Measurements from ENCODE around the gene MTHFSD.
"Not testable (repeated sequence)": the region's sequence is repeated elsewhere in the genome, so short reads cannot be mapped to it uniquely, and the experiment has no call there.

The MTHFSD gene

GRCh38 chr16:86593913-86594620 is 39.0 kb upstream of the MTHFSD start:
- DNase-seq (ENCODE audit: low read depth), result no peak
- H3K9me3 ChIP-seq (ENCODE audit: control insufficient read depth, low read length), result no peaks in the 10 kb centered on the region
- no peak overlapping the region for H3K4me3 ChIP-seq (ENCODE audit: low read length)
- H3K9ac ChIP-seq (ENCODE audit: low read length), result no peak overlapping the region
- peaks cover 26% of the 10 kb centered on the region for H3K4me1 ChIP-seq (ENCODE audit: control insufficient read depth, insufficient read depth, low read length)
- H3K27me3 ChIP-seq (replicated peaks; ENCODE audit: control insufficient read depth, insufficient read depth, low read length), result peaks cover 3% of the 10 kb centered on the region
- H3K36me3 ChIP-seq (ENCODE audit: control insufficient read depth, insufficient read depth, low read length, severe bottlenecking), result no peaks in the 10 kb centered on the region

- H3K27me3 ChIP-seq (replicated peaks; ENCODE audit: control insufficient read depth, insufficient read depth, low read length), result peaks cover 3% of the 10 kb centered on the region
- peaks cover 21% of the 10 kb centered on the region for H3K4me1 ChIP-seq (ENCODE audit: control insufficient read depth, insufficient read depth, low read length)
- H3K9ac ChIP-seq (ENCODE audit: low read length), result no peak overlapping the region
- no peaks in the 10 kb centered on the region for H3K9me3 ChIP-seq (ENCODE audit: control insufficient read depth, low read length)
- H3K36me3 ChIP-seq (ENCODE audit: control insufficient read depth, insufficient read depth, low read length, severe bottlenecking), result no peaks in the 10 kb centered on the region
- no peak overlapping the region for H3K4me3 ChIP-seq (ENCODE audit: low read length)
- DNase-seq (ENCODE audit: low read depth), result no peak
Observed at GRCh38 chr16:86591270-86591669, 36.2 kb upstream of the MTHFSD start.

GRCh38 chr16:86590501-86591144 is 35.6 kb upstream of the MTHFSD start:
- H3K27me3 ChIP-seq (replicated peaks; ENCODE audit: control insufficient read depth, insufficient read depth, low read length), result peaks cover 3% of the 10 kb centered on the region

GRCh38 chr16:86587955-86588354 is 32.9 kb upstream of the MTHFSD start:
- not testable (repeated sequence) for DNase-seq (ENCODE audit: low read depth); H3K36me3 ChIP-seq (ENCODE audit: control insufficient read depth, insufficient read depth, low read length, severe bottlenecking); H3K9me3 ChIP-seq (ENCODE audit: control insufficient read depth, low read length); H3K9ac ChIP-seq (ENCODE audit: low read length); H3K4me3 ChIP-seq (ENCODE audit: low read length); H3K27me3 ChIP-seq (replicated peaks; ENCODE audit: control insufficient read depth, insufficient read depth, low read length)
- peaks cover 34% of the 10 kb centered on the region for H3K4me1 ChIP-seq (ENCODE audit: control insufficient read depth, insufficient read depth, low read length)

More at GRCh38 chr16:86590501-86591144, 35.6 kb upstream of the MTHFSD start:
- Histone ChIP-seq H3K4me1 (ENCODE audit: control insufficient read depth, insufficient read depth, low read length) (peaks cover 28% of the 10 kb centered on the region), H3K9me3 (ENCODE audit: control insufficient read depth, low read length) (no peaks in the 10 kb centered on the region), H3K9ac (ENCODE audit: low read length) (no peak overlapping the region), H3K4me3 (ENCODE audit: low read length) (no peak overlapping the region), H3K36me3 (ENCODE audit: control insufficient read depth, insufficient read depth, low read length, severe bottlenecking) (no peaks in the 10 kb centered on the region)
- DNase-seq (ENCODE audit: low read depth), result peak; percentile 78

- H3K4me3 ChIP-seq (ENCODE audit: low read length), result no peak overlapping the region
- no peak overlapping the region for H3K9ac ChIP-seq (ENCODE audit: low read length)
- peaks cover 35% of the 10 kb centered on the region for H3K4me1 ChIP-seq (ENCODE audit: control insufficient read depth, insufficient read depth, low read length)
- H3K27me3 ChIP-seq (replicated peaks; ENCODE audit: control insufficient read depth, insufficient read depth, low read length), result no peaks in the 10 kb centered on the region
- no peaks in the 10 kb centered on the region for H3K9me3 ChIP-seq (ENCODE audit: control insufficient read depth, low read length)
- DNase-seq (ENCODE audit: low read depth), result no peak
- no peaks in the 10 kb centered on the region for H3K36me3 ChIP-seq (ENCODE audit: control insufficient read depth, insufficient read depth, low read length, severe bottlenecking)
Observed at GRCh38 chr16:86587487-86587886, 32.5 kb upstream of the MTHFSD start.

GRCh38 chr16:86585821-86586611 is 31.0 kb upstream of the MTHFSD start:
- H3K9ac ChIP-seq (ENCODE audit: low read length), result peak overlapping the region; percentile 78
- H3K9me3 ChIP-seq (ENCODE audit: control insufficient read depth, low read length), result no peaks in the 10 kb centered on the region
- no peaks in the 10 kb centered on the region for H3K36me3 ChIP-seq (ENCODE audit: control insufficient read depth, insufficient read depth, low read length, severe bottlenecking)
- peaks cover 48% of the 10 kb centered on the region for H3K4me1 ChIP-seq (ENCODE audit: control insufficient read depth, insufficient read depth, low read length)
- H3K27me3 ChIP-seq (replicated peaks; ENCODE audit: control insufficient read depth, insufficient read depth, low read length), result no peaks in the 10 kb centered on the region
- peak overlapping the region; percentile 54 for H3K4me3 ChIP-seq (ENCODE audit: low read length)
- peak; percentile 88 for DNase-seq (ENCODE audit: low read depth)

- H3K4me3 ChIP-seq (ENCODE audit: low read length), result peak overlapping the region; percentile 54
- H3K4me1 ChIP-seq (ENCODE audit: control insufficient read depth, insufficient read depth, low read length), result peaks cover 51% of the 10 kb centered on the region
- peak; percentile 55 for DNase-seq (ENCODE audit: low read depth)
- no peaks in the 10 kb centered on the region for H3K9me3 ChIP-seq (ENCODE audit: control insufficient read depth, low read length)
- H3K27me3 ChIP-seq (replicated peaks; ENCODE audit: control insufficient read depth, insufficient read depth, low read length), result no peaks in the 10 kb centered on the region
- peak overlapping the region; percentile 78 for H3K9ac ChIP-seq (ENCODE audit: low read length)
- H3K36me3 ChIP-seq (ENCODE audit: control insufficient read depth, insufficient read depth, low read length, severe bottlenecking), result no peaks in the 10 kb centered on the region
Observed at GRCh38 chr16:86584726-86585721, 30.0 kb upstream of the MTHFSD start.

GRCh38 chr16:86584071-86584685 is 29.1 kb upstream of the MTHFSD start:
- no peak for DNase-seq (ENCODE audit: low read depth)
- H3K4me3 ChIP-seq (ENCODE audit: low read length), result no peak overlapping the region

GRCh38 chr16:86581458-86581857 is 26.4 kb upstream of the MTHFSD start:
- Histone ChIP-seq H3K4me3 (ENCODE audit: low read length) (peak overlapping the region; percentile 83), H3K9me3 (ENCODE audit: control insufficient read depth, low read length) (no peaks in the 10 kb centered on the region), H3K27me3 (replicated peaks; ENCODE audit: control insufficient read depth, insufficient read depth, low read length) (no peaks in the 10 kb centered on the region), H3K36me3 (ENCODE audit: control insufficient read depth, insufficient read depth, low read length, severe bottlenecking) (no peaks in the 10 kb centered on the region), H3K9ac (ENCODE audit: low read length) (peak overlapping the region; percentile 87), H3K4me1 (ENCODE audit: control insufficient read depth, insufficient read depth, low read length) (peaks cover 59% of the 10 kb centered on the region)
- no peak for DNase-seq (ENCODE audit: low read depth)

More at GRCh38 chr16:86584071-86584685, 29.1 kb upstream of the MTHFSD start:
- Histone ChIP-seq H3K9ac (ENCODE audit: low read length) (no peak overlapping the region), H3K9me3 (ENCODE audit: control insufficient read depth, low read length) (no peaks in the 10 kb centered on the region), H3K27me3 (replicated peaks; ENCODE audit: control insufficient read depth, insufficient read depth, low read length) (no peaks in the 10 kb centered on the region), H3K4me1 (ENCODE audit: control insufficient read depth, insufficient read depth, low read length) (peaks cover 55% of the 10 kb centered on the region), H3K36me3 (ENCODE audit: control insufficient read depth, insufficient read depth, low read length, severe bottlenecking) (no peaks in the 10 kb centered on the region)

GRCh38 chr16:86580791-86581170 is 25.7 kb upstream of the MTHFSD start:
- Histone ChIP-seq H3K9ac (ENCODE audit: low read length) (peak overlapping the region; percentile 87), H3K36me3 (ENCODE audit: control insufficient read depth, insufficient read depth, low read length, severe bottlenecking) (no peaks in the 10 kb centered on the region), H3K4me1 (ENCODE audit: control insufficient read depth, insufficient read depth, low read length) (peaks cover 53% of the 10 kb centered on the region), H3K27me3 (replicated peaks; ENCODE audit: control insufficient read depth, insufficient read depth, low read length) (no peaks in the 10 kb centered on the region), H3K4me3 (ENCODE audit: low read length) (peak overlapping the region; percentile 83), H3K9me3 (ENCODE audit: control insufficient read depth, low read length) (no peaks in the 10 kb centered on the region)
- no peak for DNase-seq (ENCODE audit: low read depth)
